Stomach (tissue), 9 donors: ENCODE measurements around the gene CA12. TPM values are rescaled to one million over a fixed set of nuclear protein-coding genes. Genes with fewer than 3 reads are reported as not detected.

ENCODE experiments used
- DNase-seq, 2 donors: peaks; one replicate each; pipeline versions ENCODE4 v3.0.0 to v3.0.0-alpha.2; 2013 to 2019
- H3K27ac ChIP-seq, 5 donors: fragments of 200-600 bp in 4 of 5; sonication (generic) in 4 of 5; one replicate each; pipeline ENCODE4 v1.5.1; 2013 to 2019; ENCODE audit warnings: mild to moderate bottlenecking in 1 of 5, moderate library complexity in 1 of 5
- H3K27me3 ChIP-seq, 3 donors: fragments of 200-600 bp; sonication (generic); one replicate each; pipeline ENCODE4 v1.5.1; 2017 to 2019; ENCODE audit warnings: mixed run types in 1 of 3
- H3K36me3 ChIP-seq, 4 donors: fragments of 200-600 bp; sonication (generic); 1 replicate in 3 of 4; 2 replicates in 1 of 4; pipeline ENCODE4 v1.5.1; 2016 to 2019
- H3K4me1 ChIP-seq, 4 donors: fragments of 200-600 bp; sonication (generic); one replicate each; pipeline ENCODE4 v1.5.1; 2016 to 2019
- H3K4me3 ChIP-seq, 4 donors: fragments of 200-600 bp; sonication (generic) in 3 of 4; one replicate each; pipeline ENCODE4 v1.5.1; 2016 to 2019; ENCODE audit warnings: mild to moderate bottlenecking in 1 of 4
- H3K9me3 ChIP-seq, 4 donors: fragments of 200-600 bp; sonication (generic); one replicate each; pipeline ENCODE4 v1.5.1; 2016 to 2019
- CTCF ChIP-seq, 7 experiments: fragments of 450-650 bp in 4 of 7; fragments of 200-600 bp in 3 of 7; sonication (generic) in 3 of 7; IDR thresholded peaks; one replicate each; pipeline ENCODE4 v1.5.1; 2016 to 2019; ENCODE audit warnings: antibody characterized with exemption in 7 of 7, control low read depth in 2 of 7, mild to moderate bottlenecking in 1 of 7
- EP300 ChIP-seq: sonication (generic); formaldehyde crosslinking; IDR thresholded peaks from one replicate; pipeline ENCODE4 v1.6.1; 2017; ENCODE audit warnings: antibody characterized with exemption
- POLR2A ChIP-seq, 4 donors: fragments of 450-650 bp; IDR thresholded peaks; one replicate each; pipeline ENCODE4 v1.6.1; 2016; ENCODE audit warnings: antibody characterized with exemption in 4 of 4, control low read depth in 2 of 4, mild to moderate bottlenecking in 1 of 4, moderate library complexity in 1 of 4
- POLR2AphosphoS5 ChIP-seq, 3 donors: sonication (generic); formaldehyde crosslinking; IDR thresholded peaks; one replicate each; pipeline ENCODE4 v1.6.1; 2016; ENCODE audit warnings: antibody characterized with exemption in 3 of 3
- WGBS, 5 donors: extraction: QIAGEN DNeasy Blood & Tissue Kit in 3 of 5; methylation state at CpG; one replicate each; pipeline versions ENCODE4 v1.1.5 to v1.1.7; 2013 to 2018; 5-methylcytosine and 5-hydroxymethylcytosine counted together
- intact Hi-C: fragments of 100-400 bp; cut with DNase I; formaldehyde crosslinking; loops from one replicate; pipeline ENCODE4 v1.15.1; 2023; ENCODE audit warnings: low total_unique reads
- polyA plus RNA-seq, 3 donors: library from polyadenylated mRNA; stranded (reverse); fragments of 200-250 nt; gene quantifications; one replicate each; pipeline ENCODE4 v1.2.3, GENCODE V29; 2013
- total RNA-seq, 5 donors: library from RNA; depleted of rRNA; stranded (reverse); fragments of >200 nt; gene quantifications; one replicate each; pipeline versions ENCODE4 v1.1.0 to v1.2.3, GENCODE V29; 2014 to 2016
- donor health status: healthy with polysubstance abuse.
- donor health status: Bipolar disorder and iron deficiency.
- donor health status: healthy.

The CA12 gene
- total and polyA plus RNA-seq, 8 donors: 0.46 to 58.8 (median 7.7) TPM

- intact Hi-C loops: loop anchor here (10.0 kb wide), 1 partner anchor 104 kb away; no protein-coding TSS in a partner anchor
- TF ChIP-seq EP300: no peak
- TF ChIP-seq CTCF (IDR thresholded peaks at IDR 0.05): no peak
- no peak for TF ChIP-seq POLR2A (IDR thresholded peaks at IDR 0.05)
- no peak for TF ChIP-seq POLR2AphosphoS5 (IDR thresholded peaks at IDR 0.05)
- no peak for DNase-seq
- peaks cover 0 to 23% (median 11%) of the 10 kb centered on the region in 4 donors for H3K4me1 ChIP-seq
- WGBS, 5 donors: 58 to 86% (median 76%) methylated on average over 2 of the region's 2 CpGs
- no peaks in the 10 kb centered on the region for H3K9me3 ChIP-seq
- no peaks in the 10 kb centered on the region for H3K36me3 ChIP-seq
- no peaks in the 10 kb centered on the region for H3K27me3 ChIP-seq
- H3K4me3 ChIP-seq: no peak overlapping the region
- H3K27ac ChIP-seq: no peak overlapping the region
Measured at GRCh38 chr15:63398456-63398855, 16.8 kb upstream of the CA12 start.

- no peak for TF ChIP-seq POLR2A (IDR thresholded peaks at IDR 0.05)
- TF ChIP-seq CTCF (IDR thresholded peaks at IDR 0.05): peak in 1 of 7 experiments; percentile 5
- no peak for TF ChIP-seq POLR2AphosphoS5 (IDR thresholded peaks at IDR 0.05)
- no peak for TF ChIP-seq EP300
- no peaks in the 10 kb centered on the region for H3K36me3 ChIP-seq
- no peak overlapping the region for H3K4me3 ChIP-seq
- intact Hi-C loops: loop anchor here (10.0 kb wide), 1 partner anchor 102 kb away; no protein-coding TSS in a partner anchor
- H3K27me3 ChIP-seq: no peaks in the 10 kb centered on the region
- 66 to 78% (median 73%) methylated on average over 8 of the region's 8 CpGs for WGBS, 5 donors
- no peak overlapping the region for H3K27ac ChIP-seq
- DNase-seq: no peak
- no peaks in the 10 kb centered on the region for H3K9me3 ChIP-seq
- H3K4me1 ChIP-seq: peaks cover 0 to 11% (median 7%) of the 10 kb centered on the region in 4 donors
Measured at GRCh38 chr15:63396152-63396928, 14.7 kb upstream of the CA12 start.

GRCh38 chr15:63395730-63396151 lies 14.1 kb upstream of the CA12 start:
- H3K4me1 ChIP-seq: peaks cover 2 to 14% (median 8%) of the 10 kb centered on the region in 4 donors
- TF ChIP-seq EP300 (no peak), POLR2AphosphoS5 (IDR thresholded peaks at IDR 0.05) (no peak), CTCF (IDR thresholded peaks at IDR 0.05) (no peak), POLR2A (IDR thresholded peaks at IDR 0.05) (no peak)
- no peaks in the 10 kb centered on the region for H3K27me3 ChIP-seq
- no peak overlapping the region for H3K27ac ChIP-seq
- H3K9me3 ChIP-seq: no peaks in the 10 kb centered on the region
- H3K36me3 ChIP-seq: no peaks in the 10 kb centered on the region
- intact Hi-C loops: loop anchor here (10.0 kb wide), 1 partner anchor 101 kb away; no protein-coding TSS in a partner anchor
- H3K4me3 ChIP-seq: no peak overlapping the region
- DNase-seq: no peak
- 60 to 68% (median 63%) methylated on average over 4 of the region's 4 CpGs for WGBS, 5 donors

GRCh38 chr15:63392361-63393009 lies 10.8 kb upstream of the CA12 start:
- Histone ChIP-seq H3K9me3 (no peaks in the 10 kb centered on the region), H3K4me3 (no peak overlapping the region), H3K27me3 (no peaks in the 10 kb centered on the region), H3K36me3 (no peaks in the 10 kb centered on the region), H3K4me1 (peaks cover 7 to 27% (median 16%) of the 10 kb centered on the region in 4 donors), H3K27ac (no peak overlapping the region)
- no peak for TF ChIP-seq CTCF (IDR thresholded peaks at IDR 0.05)
- no peak for TF ChIP-seq EP300
- no peak for TF ChIP-seq POLR2AphosphoS5 (IDR thresholded peaks at IDR 0.05)
- no peak for TF ChIP-seq POLR2A (IDR thresholded peaks at IDR 0.05)
- intact Hi-C loops: loop anchor here (10.0 kb wide), 1 partner anchor 98 kb away; no protein-coding TSS in a partner anchor
- WGBS, 5 donors: 37 to 71% (median 52%) methylated on average over 7 of the region's 7 CpGs
- no peak for DNase-seq
